ENCODE data around the gene SURF4.
A peak's percentile ranks its signal among the peaks of the same experiment; 100 is the strongest.

Gene SURF4

GRCh38 chr9:133345596-133345995, 30.3 kb downstream of the SURF4 start:
- H3K27ac ChIP-seq (ENCODE audit: low read depth, low read length) = no peak overlapping the region
- H3K4me2 ChIP-seq (ENCODE audit: low read length) = peak overlapping the region; percentile 98; the same call in 1 of the 2 replicates
- no peaks in the 10 kb centered on the region for H3K9me3 ChIP-seq (ENCODE audit: control insufficient read depth, insufficient read depth, low read length)
- H3F3A ChIP-seq (ENCODE audit: control insufficient read depth, insufficient read depth) = peaks cover 23% of the 10 kb centered on the region
- TF ChIP-seq, protein P1, sequence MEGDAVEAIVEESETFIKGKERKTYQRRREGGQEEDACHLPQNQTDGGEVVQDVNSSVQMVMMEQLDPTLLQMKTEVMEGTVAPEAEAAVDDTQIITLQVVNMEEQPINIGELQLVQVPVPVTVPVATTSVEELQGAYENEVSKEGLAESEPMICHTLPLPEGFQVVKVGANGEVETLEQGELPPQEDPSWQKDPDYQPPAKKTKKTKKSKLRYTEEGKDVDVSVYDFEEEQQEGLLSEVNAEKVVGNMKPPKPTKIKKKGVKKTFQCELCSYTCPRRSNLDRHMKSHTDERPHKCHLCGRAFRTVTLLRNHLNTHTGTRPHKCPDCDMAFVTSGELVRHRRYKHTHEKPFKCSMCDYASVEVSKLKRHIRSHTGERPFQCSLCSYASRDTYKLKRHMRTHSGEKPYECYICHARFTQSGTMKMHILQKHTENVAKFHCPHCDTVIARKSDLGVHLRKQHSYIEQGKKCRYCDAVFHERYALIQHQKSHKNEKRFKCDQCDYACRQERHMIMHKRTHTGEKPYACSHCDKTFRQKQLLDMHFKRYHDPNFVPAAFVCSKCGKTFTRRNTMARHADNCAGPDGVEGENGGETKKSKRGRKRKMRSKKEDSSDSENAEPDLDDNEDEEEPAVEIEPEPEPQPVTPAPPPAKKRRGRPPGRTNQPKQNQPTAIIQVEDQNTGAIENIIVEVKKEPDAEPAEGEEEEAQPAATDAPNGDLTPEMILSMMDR (IDR thresholded peaks at IDR 0.05; ENCODE audit: low read depth, low read length, poor library complexity, severe bottlenecking) = no peak
- no peak for TF ChIP-seq EZH2phosphoT487 (IDR thresholded peaks at IDR 0.05; ENCODE audit: borderline replicate concordance, low read length)
- H3K36me3 ChIP-seq (ENCODE audit: control insufficient read depth, low read length) = peaks cover 86% of the 10 kb centered on the region
- H3K4me3 ChIP-seq (ENCODE audit: low read length) = no peak overlapping the region
- H3K27me3 ChIP-seq (ENCODE audit: control insufficient read depth, low read length) = no peaks in the 10 kb centered on the region
- peaks cover 57% of the 10 kb centered on the region for H3K79me2 ChIP-seq (ENCODE audit: control insufficient read depth, low read length)
- peaks cover 16% of the 10 kb centered on the region; the same call in 1 of the 2 replicates for H4K20me1 ChIP-seq (ENCODE audit: control insufficient read depth, insufficient read depth, low read depth, low read length)
- H3K4me1 ChIP-seq (ENCODE audit: control insufficient read depth, low read length) = peaks cover 42% of the 10 kb centered on the region
- no peaks in the 10 kb centered on the region for H3K9me2 ChIP-seq (replicated peaks; ENCODE audit: control insufficient read depth, low read length)

- no peak overlapping the region for H3K4me2 ChIP-seq (ENCODE audit: low read length)
- H3K27ac ChIP-seq (ENCODE audit: low read depth, low read length) = no peak overlapping the region
- peaks cover 52% of the 10 kb centered on the region for H3K79me2 ChIP-seq (ENCODE audit: control insufficient read depth, low read length)
- H3F3A ChIP-seq (ENCODE audit: control insufficient read depth, insufficient read depth) = peaks cover 17% of the 10 kb centered on the region
- TF ChIP-seq EZH2phosphoT487 (IDR thresholded peaks at IDR 0.05; ENCODE audit: borderline replicate concordance, low read length) = no peak
- TF ChIP-seq, protein P1 (IDR thresholded peaks at IDR 0.05; ENCODE audit: low read depth, low read length, poor library complexity, severe bottlenecking) = no peak
- no peaks in the 10 kb centered on the region for H3K9me2 ChIP-seq (replicated peaks; ENCODE audit: control insufficient read depth, low read length)
- H3K27me3 ChIP-seq (ENCODE audit: control insufficient read depth, low read length) = no peaks in the 10 kb centered on the region
- H3K9me3 ChIP-seq (ENCODE audit: control insufficient read depth, insufficient read depth, low read length) = no peaks in the 10 kb centered on the region
- H3K4me3 ChIP-seq (ENCODE audit: low read length) = no peak overlapping the region
- peaks cover 13% of the 10 kb centered on the region; the same call in 1 of the 2 replicates for H4K20me1 ChIP-seq (ENCODE audit: control insufficient read depth, insufficient read depth, low read depth, low read length)
- H3K4me1 ChIP-seq (ENCODE audit: control insufficient read depth, low read length) = peaks cover 43% of the 10 kb centered on the region
- H3K36me3 ChIP-seq (ENCODE audit: control insufficient read depth, low read length) = peaks cover 86% of the 10 kb centered on the region
Measured at GRCh38 chr9:133344979-133345378, 30.9 kb downstream of the SURF4 start.

DNA sequence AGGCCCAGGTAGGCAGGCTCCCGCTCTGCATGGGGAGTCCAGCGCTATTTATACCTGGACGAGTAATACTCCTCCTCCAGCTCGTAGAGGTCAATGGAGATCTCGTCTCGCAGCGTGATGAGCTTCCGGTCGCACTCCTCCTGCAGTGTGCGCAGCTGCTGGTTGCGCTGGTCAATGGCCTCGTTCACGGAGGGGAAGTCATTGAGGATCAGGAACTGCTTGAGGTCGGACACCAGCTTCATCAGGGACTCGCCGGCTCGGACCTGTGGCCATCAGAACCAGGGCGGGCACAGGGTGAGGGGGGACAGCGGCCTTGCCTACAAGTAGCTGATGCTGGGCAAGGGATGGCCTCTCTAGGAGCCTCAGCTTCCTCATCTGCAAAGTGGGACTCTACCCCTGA, 31.8 kb downstream of the SURF4 start:
- no peak overlapping the region for H3K4me2 ChIP-seq (ENCODE audit: low read length)
- no peak overlapping the region for H3K27ac ChIP-seq (ENCODE audit: low read depth, low read length)
- peaks cover 86% of the 10 kb centered on the region for H3K36me3 ChIP-seq (ENCODE audit: control insufficient read depth, low read length)
- H3F3A ChIP-seq (ENCODE audit: control insufficient read depth, insufficient read depth) = peaks cover 15% of the 10 kb centered on the region
- TF ChIP-seq, protein P1 (IDR thresholded peaks at IDR 0.05; ENCODE audit: low read depth, low read length, poor library complexity, severe bottlenecking) = no peak
- no peak for TF ChIP-seq EZH2phosphoT487 (IDR thresholded peaks at IDR 0.05; ENCODE audit: borderline replicate concordance, low read length)
- peaks cover 43% of the 10 kb centered on the region for H3K79me2 ChIP-seq (ENCODE audit: control insufficient read depth, low read length)
- no peak overlapping the region for H3K4me3 ChIP-seq (ENCODE audit: low read length)
- no peaks in the 10 kb centered on the region for H3K9me3 ChIP-seq (ENCODE audit: control insufficient read depth, insufficient read depth, low read length)
- peaks cover 5% of the 10 kb centered on the region; the same call in 1 of the 2 replicates for H4K20me1 ChIP-seq (ENCODE audit: control insufficient read depth, insufficient read depth, low read depth, low read length)
- no peaks in the 10 kb centered on the region for H3K27me3 ChIP-seq (ENCODE audit: control insufficient read depth, low read length)
- H3K9me2 ChIP-seq (replicated peaks; ENCODE audit: control insufficient read depth, low read length) = no peaks in the 10 kb centered on the region
- peaks cover 40% of the 10 kb centered on the region for H3K4me1 ChIP-seq (ENCODE audit: control insufficient read depth, low read length)
